NK-92 treated with Interleukin-12 subunit alpha and Interleukin-12 subunit beta, amount 100 ng/mL, for 24 hours (cell line): Measurements from ENCODE around the gene NBPF11.
"Not testable (repeated sequence)": the region's sequence is repeated elsewhere in the genome, so short reads cannot be mapped to it uniquely, and the experiment has no call there.

Experiments
- DNase-seq: peaks from one replicate; lab custom pipeline; 2025; lab: John Stamatoyannopoulos, UW

The NBPF11 gene, protein sequence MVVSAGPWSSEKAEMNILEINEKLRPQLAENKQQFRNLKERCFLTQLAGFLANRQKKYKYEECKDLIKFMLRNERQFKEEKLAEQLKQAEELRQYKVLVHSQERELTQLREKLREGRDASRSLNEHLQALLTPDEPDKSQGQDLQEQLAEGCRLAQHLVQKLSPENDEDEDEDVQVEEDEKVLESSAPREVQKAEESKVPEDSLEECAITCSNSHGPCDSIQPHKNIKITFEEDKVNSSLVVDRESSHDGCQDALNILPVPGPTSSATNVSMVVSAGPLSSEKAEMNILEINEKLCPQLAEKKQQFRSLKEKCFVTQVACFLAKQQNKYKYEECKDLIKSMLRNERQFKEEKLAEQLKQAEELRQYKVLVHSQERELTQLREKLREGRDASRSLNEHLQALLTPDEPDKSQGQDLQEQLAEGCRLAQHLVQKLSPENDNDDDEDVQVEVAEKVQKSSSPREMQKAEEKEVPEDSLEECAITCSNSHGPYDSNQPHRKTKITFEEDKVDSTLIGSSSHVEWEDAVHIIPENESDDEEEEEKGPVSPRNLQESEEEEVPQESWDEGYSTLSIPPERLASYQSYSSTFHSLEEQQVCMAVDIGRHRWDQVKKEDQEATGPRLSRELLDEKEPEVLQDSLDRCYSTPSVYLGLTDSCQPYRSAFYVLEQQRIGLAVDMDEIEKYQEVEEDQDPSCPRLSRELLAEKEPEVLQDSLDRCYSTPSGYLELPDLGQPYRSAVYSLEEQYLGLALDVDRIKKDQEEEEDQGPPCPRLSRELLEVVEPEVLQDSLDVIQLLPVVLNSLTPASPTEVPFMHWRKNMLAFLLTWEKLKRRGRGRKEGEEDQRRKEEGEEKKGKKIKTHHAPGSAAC

DNA sequence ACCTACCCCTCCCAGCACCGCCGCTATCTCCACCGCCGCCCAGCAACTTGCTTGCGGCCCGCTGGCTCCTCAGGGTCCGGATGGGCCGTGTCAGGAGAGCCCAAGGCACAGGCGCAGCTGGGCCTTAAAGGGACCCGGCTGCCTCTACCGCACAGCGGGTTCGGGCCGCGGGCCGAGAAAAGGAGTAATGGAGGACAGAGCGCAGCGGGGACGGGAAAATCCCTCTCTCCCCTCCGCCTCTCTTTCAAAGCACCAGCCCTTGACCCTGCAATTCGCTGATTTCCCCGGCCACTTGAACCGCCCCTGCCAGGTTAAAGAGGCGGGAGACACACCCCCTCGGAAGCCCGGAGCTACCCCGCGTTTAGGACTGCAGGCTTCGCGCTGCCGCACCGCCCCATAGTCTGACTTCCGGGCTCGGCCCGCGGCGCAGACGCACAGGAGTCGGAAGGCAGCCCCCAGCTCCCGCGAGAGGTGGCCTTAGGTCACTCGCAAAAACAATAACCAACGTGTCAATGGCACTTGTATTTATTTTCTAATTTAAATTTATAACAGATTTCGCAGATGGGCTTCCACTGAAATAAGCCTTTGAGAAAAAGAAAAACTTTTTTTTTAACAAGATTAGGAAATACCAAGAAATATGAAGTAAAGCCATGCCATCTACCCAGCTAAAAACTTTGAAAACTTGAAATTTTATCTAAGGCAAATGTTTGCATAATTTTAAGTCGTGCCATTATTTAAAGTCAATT, at the start of gene NBPF11:
Gene NBPF11, minus strand, starts transcription at position 371 of the 746 bp plus-strand sequence. CDS start 25,278 bp downstream, outside the sequence.
- DNase-seq, result peak; percentile 75

DNA sequence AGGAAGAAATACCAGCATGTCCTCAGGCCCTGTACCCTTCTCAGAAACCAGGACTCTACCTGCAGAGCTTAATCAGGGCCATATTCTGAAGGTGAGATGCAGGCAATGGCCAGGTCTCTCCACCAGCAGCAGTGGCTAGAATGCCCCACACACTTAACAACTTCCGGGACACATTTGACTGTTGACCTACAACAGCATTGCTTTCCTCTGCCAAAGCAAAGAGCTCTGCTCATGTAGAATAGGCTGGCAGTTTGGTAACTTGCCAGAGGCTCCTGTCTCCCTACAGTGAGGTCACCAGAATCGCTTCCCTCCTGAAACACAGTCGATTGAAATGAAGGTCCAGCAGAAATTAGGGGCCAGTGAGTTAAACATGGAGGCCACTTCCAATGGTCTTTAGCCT, 45.3 kb upstream of the NBPF11 start:
- not testable (repeated sequence) for DNase-seq

DNA sequence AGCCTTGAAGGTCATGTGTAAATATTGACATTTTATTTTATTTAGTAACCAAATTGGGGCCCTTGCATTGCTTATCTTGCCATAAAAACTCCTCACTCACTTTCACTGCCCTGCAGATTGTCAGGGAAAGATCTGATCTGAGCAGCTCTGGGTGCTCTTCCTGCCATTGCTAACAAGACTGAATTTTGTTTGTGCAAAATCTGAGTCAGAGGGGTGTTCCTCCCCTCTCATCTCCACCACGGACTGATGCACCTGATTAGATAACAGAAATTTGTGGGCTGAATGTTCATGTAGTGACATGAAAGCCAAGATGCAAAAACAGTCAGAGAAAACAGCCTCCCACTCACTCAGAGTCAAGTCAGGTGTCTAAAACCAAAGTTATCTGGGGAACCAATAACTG, 44.9 kb upstream of the NBPF11 start:
- not testable (repeated sequence) for DNase-seq

DNA sequence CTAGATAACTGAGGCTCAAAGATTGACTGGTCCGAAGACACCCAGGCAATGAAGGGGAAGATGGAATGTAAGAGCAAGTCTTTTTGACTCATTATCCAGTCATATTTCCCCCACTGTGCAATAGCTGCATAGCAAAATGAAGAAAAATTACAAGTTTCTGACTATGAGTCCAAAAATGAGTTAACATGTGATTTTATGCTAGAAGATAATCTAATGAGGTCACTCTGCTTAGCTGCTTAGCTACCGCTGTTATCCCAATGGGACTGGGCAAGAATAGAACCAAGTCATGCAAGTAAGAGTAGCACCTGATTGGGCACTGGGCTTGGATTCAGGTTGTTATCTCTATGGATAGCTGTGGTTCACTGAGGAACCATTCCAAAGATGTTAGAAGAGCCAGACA, 43.0 kb upstream of the NBPF11 start:
- not testable (repeated sequence) for DNase-seq

DNA sequence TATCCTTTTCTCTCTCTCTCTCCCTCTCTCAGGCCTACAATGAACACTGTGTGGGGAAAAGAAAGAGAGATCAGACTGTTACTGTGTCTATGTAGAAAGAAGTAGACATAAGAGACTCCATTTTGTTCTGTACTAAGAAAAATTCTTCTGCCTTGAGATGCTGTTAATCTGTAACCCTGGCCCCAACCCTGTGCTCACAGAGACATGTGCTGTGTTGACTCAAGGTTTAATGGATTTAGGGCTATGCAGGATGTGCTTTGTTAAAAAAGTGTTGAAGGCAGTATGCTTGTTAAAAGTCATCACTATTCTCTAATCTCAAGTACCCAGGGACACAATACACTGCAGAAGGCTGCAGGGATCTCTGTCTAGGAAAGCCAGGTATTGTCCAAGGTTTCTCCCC, 36.7 kb upstream of the NBPF11 start:
- DNase-seq, result not testable (repeated sequence)

DNA sequence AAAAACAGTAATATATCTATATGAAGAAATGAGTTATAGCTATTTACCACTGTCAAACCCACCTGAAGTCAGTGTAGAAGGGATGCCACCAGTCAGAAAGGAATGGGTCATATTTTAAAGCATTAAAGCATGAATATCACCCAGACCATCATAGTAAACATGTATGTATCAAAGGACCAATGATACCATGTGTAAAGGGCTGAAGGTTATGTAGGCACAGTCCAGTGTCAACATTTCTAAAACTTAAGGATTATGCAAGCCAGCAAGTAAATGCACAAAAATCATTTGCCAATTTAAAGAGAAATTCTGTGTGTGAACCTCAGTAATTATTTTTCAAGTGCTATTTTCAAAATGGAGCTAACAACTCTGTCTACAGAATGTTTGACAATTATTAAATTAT, 26.6 kb upstream of the NBPF11 start:
- not testable (repeated sequence) for DNase-seq

DNA sequence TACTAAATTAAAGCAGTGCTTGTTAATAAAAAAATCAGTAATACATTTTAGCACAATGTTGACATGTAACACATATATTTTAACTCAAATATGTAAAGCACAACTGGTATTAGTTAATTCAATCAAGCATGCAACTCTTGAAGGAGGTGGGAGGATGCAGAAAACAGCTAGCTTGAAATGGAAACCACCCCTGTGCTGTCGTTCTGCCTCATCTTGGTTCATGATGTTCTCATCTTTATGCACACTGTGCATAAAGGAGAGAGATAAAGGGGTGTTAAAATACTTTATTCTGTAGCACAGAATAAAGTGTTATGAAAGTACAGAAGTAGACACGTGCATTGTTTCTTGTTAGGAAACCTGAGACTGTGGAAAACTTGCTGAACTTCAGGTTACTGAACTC, 23.3 kb upstream of the NBPF11 start:
- DNase-seq, result not testable (repeated sequence)

DNA sequence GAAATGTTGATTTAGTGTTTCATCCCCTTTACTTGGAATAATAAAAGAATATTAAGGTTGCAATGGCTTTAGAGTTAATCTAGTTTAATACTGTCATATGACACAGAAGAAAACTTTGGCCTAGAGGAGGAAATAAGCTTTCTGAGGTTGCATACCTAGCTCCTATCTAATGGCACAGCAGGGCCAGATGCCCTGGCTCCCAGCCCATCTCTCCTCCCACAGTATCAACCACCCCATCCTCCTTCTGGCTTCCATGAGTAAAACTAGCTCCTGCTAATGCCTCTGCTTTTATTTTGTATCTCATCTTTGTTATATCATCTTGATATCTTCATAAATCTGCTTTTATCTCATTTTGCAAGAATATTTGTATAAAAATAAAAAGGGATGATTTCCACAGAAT, 19.9 kb upstream of the NBPF11 start:
- DNase-seq, result not testable (repeated sequence)

DNA sequence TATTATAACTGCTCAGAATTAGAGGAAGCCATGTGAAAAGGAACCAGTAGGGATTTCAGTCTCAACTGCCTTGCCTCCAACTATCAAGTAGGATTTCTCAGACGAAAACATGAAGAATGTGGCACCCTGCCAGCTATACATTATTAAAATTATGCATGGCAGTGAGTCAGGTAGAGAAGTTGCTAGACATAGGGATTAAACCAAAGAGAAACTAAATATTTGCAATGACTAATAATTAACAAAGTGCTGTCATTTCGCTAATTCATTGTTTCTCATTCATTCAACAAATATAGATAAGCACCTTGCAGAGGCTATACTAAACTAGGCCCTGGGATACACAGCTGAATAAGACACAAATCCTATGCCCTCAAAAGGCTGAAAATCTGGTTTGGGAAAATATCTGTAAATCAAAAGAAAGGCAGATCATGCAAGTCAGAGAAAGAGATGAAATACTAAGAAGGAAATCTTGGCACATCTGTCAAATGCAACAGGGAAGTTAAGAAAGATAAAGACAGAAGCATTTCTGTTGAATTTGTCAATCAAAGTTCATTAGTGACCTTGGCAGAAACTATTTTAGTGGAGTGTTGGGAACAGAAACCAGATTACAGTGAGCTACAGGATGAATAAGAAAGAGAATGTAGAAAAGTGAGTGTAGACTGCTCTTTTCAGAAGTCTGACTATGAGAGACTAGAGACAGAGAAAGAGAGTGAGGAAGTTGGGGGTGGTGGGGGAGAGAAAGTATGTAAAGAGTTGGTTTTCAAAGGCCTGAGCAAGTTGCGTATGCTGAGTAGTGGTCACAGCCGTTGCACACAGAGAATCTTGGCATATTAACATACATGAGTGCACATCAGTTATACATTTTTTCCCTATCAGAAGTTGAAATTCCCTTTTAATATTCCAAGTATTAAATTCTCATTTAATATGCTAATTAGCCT, 14.7 kb upstream of the NBPF11 start:
- DNase-seq, result no peak

DNA sequence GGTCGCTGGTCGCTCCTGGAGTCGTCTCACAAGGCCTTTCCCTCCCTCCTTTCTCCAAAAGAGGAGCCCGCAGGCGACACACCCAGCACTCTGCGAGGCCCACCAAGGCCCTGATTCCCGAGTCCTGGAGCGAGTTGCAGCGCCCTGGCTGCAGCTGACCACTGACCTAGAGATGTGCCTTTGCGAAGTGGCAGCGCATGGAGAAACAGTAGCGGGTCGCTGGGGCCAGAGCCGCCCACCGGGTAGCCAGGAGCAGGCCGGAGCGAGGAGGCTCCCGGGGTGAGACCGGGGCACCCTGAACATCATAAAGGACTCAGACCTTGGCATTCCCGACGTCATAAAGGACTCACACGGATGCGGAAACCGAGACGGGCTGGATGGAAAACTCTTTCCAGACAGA, 10.3 kb upstream of the NBPF11 start:
- no peak for DNase-seq

DNA sequence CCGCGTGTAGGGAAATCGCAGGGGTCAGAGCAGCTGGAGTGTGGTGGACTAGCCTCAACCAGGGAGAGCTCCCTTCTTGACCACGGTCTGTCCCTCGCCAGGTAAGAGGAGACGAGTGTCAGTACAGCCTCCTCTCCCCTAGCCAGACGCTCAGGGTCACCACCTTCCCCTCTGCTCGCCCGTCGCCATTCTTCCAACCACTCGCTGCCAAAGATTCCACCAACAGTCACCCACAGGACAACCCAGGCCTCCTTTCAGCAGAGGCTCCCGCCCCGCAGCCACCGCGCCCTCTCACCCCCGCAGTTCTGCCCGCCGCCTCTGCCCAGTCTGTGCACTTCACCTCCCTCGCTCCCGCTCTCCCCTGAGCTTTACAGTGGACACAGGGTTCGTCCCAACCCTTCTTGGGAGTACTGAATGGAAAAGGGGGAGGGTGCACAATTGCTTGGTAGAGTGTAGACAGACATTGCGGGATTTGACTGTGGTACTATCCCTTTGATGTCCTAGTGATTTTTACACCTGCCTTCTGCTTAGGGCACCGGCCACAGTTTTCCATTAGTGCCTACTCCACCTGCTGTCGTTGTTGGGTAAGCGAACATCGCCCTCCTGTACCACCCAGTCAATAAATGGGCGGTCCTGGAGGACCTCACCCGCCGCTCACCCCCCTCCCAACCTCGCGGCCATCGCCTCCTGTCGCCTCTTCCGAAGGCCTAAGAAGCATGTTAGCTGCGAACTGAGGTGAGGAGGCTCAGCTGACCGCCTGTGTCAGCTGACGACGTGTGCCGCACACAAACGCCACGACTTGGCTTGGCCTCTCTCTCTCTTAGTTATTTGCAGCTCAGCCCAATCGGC, 9.2 kb upstream of the NBPF11 start:
- no peak for DNase-seq

DNA sequence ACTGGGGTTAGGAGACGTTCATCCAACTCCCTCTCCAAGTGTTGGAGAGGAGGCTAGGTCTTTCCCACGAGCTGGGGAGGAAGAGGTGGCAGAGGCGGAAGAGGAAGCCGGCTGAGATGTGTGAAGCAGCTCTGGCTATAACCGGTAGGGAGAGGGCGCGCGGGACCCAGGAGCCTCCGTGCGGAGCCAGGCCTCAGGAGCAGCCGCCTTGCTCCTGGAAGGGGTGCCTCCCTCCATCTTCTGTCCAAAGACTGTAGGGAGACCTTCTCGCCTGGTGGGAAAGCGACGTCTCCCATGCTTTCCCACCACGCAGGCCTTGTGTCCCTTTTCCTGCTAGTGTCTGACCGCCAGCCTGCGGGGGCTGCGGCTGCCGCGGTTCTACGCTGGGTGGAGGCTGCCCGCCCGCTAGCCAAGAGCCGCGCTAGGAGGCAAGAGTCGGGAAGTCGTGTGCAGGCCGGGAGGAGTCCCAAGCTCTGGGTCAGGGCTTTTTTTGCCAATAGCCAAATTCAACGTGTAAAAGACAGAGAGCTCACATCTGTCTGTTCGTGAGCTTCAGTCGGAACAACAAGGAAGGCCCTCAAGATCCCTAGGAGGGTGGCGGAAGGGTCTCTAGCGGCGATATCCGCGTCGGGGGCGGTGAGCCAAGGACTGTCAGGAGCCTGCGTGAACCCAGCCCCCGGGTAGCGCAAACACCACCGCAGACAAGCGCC, 8.4 kb upstream of the NBPF11 start:
- no peak for DNase-seq

DNA sequence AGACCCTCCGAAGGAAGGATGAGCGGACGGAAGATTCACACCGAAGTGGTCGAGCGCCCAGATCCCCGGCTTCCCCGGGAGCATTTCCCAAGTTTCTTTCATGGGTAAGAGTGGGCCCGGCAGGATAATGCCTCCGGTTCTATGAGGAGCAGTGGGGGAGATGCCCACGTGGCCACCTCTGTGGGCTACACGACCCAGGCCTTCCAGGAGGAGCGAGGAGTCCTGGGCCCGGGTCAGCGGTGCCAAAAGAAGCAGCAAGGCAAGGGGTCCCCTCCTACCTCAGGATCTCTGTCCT, 7.9 kb upstream of the NBPF11 start:
- DNase-seq, result no peak

DNA sequence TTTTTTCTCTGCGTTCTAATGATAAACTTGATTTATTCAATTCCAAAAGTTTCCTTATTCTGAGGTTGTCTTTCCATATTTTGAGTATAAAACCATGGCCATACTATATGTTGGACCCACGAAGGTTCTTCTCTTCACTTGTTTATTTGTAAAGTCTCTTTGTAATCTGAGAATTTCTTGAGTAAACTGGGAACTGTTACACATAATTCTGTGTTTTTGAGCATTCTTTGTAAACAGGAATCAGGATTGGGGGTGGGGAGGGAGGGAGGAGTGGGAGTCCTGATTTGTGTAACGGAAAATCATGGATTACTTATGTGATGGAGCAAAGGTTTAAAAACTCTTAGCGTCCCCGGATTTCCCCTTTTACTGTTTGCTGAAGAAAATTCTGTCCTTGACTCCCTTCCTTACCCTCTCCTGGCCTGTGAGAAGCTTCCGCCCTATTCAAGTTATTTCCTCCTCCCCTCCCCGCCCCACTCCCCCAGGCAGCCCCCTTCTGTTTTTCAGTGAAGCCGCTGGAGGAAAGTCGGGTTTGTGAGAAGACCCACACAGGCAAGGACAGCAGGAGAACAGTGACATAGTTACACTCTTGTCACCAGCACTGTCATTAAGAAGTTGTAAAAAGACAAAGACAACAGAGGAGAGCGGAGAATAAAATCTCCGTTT, 6.4 kb upstream of the NBPF11 start:
- DNase-seq, result no peak

DNA sequence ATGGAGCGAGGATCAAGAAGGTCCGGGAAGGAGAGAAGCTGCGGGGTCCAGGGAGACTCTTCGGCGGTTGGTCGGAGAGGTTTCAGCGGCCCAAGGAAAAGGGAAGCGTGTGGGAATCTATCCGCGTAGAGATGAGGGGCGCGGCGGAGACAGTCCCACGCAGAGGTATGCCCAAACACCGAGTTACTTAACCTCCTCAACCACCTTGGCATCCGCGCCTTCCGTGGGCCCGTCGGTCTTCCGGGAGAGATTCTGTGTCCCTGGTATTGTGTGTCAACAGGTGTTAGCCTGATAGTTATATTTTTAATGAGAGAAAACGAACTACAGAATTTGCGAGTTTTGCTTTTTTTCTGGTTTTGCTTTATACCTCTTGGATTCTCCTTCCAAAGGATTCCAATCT, 5.7 kb upstream of the NBPF11 start:
- not testable (repeated sequence) for DNase-seq

DNA sequence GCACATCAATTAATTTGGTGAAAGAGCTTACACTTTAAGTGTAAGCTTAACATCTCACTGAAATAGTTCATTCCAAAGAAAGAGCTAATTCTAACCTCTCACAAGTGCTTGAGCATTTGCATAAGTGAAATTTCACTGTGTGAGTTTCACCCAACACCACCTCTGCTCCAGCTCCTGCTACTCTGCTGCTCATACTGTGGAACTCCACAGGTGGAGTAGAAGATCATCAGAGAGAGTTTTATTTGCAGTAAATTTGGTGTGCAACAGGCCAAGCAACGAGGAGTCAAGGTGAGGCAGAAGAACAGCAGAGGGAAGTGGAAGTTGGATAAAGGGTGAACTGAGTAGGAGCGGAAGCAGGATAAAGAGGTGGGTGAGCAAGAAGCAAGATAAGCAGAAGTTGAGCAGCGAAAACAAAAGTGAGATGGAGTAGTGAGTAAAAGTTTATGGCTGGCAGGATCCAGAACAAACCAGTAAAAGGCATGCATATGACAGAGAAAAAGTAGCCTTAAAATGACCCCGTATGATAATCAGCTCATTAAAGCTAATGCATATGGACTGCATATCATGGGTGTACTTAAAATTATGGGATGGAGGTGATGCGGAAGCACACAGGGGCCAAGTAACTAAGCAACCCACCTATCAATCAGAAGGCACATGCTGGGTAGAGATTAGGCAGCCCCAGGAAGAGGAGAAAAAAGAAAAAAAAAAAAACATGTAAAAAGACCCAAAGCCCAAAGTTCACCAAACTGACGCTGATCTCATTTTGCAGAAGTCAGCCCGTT, 3.6 kb upstream of the NBPF11 start:
- not testable (repeated sequence) for DNase-seq

DNA sequence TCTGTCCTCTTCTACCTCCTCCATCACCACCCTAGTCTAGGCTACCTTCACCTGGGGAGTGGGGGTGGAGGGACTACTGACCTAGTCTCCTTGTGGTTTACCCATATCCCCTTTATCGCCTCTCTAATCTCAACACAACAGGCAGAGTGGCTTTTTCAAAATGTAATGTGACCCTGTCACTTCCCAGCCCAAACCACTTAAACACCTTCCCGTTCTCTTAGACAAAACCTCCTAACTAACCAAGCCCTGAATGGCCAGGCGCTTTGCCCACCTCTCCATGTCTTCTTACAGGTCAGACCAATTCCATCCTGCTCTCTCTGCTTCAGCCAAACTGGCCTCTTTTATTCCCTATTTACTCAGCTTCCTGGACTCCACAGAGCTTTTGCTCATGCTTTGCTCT, 714 bp upstream of the NBPF11 start:
- DNase-seq, result not testable (repeated sequence)

DNA sequence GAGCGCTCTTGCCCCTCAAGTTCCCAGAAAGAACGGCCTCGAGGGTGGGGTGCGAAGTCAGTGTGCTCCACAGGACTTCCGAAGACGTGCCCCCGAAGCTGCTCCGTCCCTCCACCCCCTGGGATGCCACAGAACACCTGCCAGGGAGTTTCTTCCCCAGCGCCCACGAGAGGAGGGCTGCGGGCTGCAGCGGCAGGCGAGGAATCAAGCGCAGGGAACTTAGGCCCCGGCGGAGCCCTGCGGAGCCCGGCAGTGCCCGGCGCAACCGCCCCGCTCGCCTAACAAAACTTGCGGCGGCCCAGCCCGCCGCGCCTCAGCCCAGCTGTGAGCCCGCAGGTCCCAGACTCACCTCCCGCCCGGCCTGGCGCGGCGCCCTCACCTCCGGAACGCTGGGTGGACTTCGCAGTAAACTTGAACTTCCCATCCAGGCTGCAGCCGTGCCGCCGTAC, 686 bp downstream of the NBPF11 start:
- not testable (repeated sequence) for DNase-seq
